MM.1S (cell line): Measurements from ENCODE around the gene BBS5.

ENCODE experiments used
- DNase-seq: peaks from one replicate; pipeline ENCODE4 v3.0.0-alpha.2; 2015
- H2AFZ ChIP-seq: fragments of 300-600 bp; sonication (generic); 2 replicates; pipeline ENCODE4 v1.6.0; 2016; ENCODE audit warnings: antibody characterized with exemption, low read length
- H3F3A ChIP-seq: fragments of 300-600 bp; sonication (generic); 2 replicates; pipeline ENCODE4 v1.6.1; 2016; ENCODE audit warnings: mild to moderate bottlenecking, antibody characterized with exemption, low read length, moderate library complexity, mixed read lengths; ENCODE audit not compliant: insufficient read depth
- H3K27ac ChIP-seq: fragments of 300-600 bp; sonication (generic); 2 replicates; pipeline ENCODE4 v1.5.1; 2016; ENCODE audit warnings: mild to moderate bottlenecking, low read length
- H3K27me3 ChIP-seq: fragments of 300-600 bp; sonication (generic); replicated peaks from 2 replicates; pipeline ENCODE4 v1.6.0; 2016; ENCODE audit warnings: low read length; ENCODE audit not compliant: insufficient read depth
- H3K36me3 ChIP-seq: fragments of 300-600 bp; sonication (generic); replicated peaks from 2 replicates; pipeline ENCODE4 v1.6.1; 2016; ENCODE audit warnings: mild to moderate bottlenecking, low read length, mixed read lengths; ENCODE audit not compliant: insufficient read depth
- H3K4me1 ChIP-seq: fragments of 300-600 bp; sonication (generic); 2 replicates; pipeline ENCODE4 v1.6.1; 2016; ENCODE audit warnings: low read length, mixed read lengths
- H3K4me2 ChIP-seq: fragments of 300-600 bp; sonication (generic); 2 replicates; pipeline ENCODE4 v1.6.0; 2016; ENCODE audit warnings: low read depth, low read length
- H3K4me3 ChIP-seq: fragments of 300-600 bp; sonication (generic); 2 replicates; pipeline ENCODE4 v1.5.1; 2016; ENCODE audit warnings: low read length, mixed read lengths
- H3K79me2 ChIP-seq: fragments of 300-600 bp; sonication (generic); 2 replicates; pipeline ENCODE4 v1.6.1; 2016; ENCODE audit warnings: mixed run types, low read length, mixed read lengths
- H3K9ac ChIP-seq: fragments of 300-600 bp; sonication (generic); 2 replicates; pipeline ENCODE4 v1.6.1; 2016; ENCODE audit warnings: low read length, mixed read lengths
- H3K9me2 ChIP-seq: fragments of 300-600 bp; sonication (generic); replicated peaks from 2 replicates; pipeline ENCODE4 v1.6.1; 2016; ENCODE audit warnings: mild to moderate bottlenecking, low read length, mixed read lengths; ENCODE audit not compliant: insufficient read depth
- H3K9me3 ChIP-seq: fragments of 300-600 bp; sonication (generic); replicated peaks from 2 replicates; pipeline ENCODE4 v1.6.1; 2016; ENCODE audit warnings: mild to moderate bottlenecking, low read length, mixed read lengths; ENCODE audit not compliant: insufficient read depth
- H4K20me1 ChIP-seq: fragments of 300-600 bp; sonication (generic); 2 replicates; pipeline ENCODE4 v1.6.1; 2016; ENCODE audit warnings: mild to moderate bottlenecking, low read length, moderate library complexity, mixed read lengths; ENCODE audit not compliant: insufficient read depth
- CTCF ChIP-seq: fragments of 300-600 bp; sonication (generic); IDR thresholded peaks from 2 replicates; pipeline ENCODE4 v1.5.1; 2016; ENCODE audit warnings: antibody characterized with exemption, low read length, mixed read lengths
- EZH2 ChIP-seq: fragments of 300-600 bp; sonication (generic); optimal IDR thresholded peaks from 2 replicates; pipeline ENCODE3; 2017; ENCODE audit warnings: low read depth, mild to moderate bottlenecking, antibody characterized with exemption, low read length, mixed read lengths
- EZH2phosphoT487 ChIP-seq: fragments of 300-600 bp; sonication (generic); IDR thresholded peaks from 2 replicates; pipeline ENCODE4 v1.6.1; 2018; ENCODE audit warnings: antibody characterized with exemption, low read length

BBS5 gene

GRCh38 chr2:169478745-169479256 is 493 bp upstream of the BBS5 start:
- Histone ChIP-seq H3F3A (no peaks in the 10 kb centered on the region), H2AFZ (peak overlapping the region; percentile 99), H3K4me1 (no peaks in the 10 kb centered on the region), H3K79me2 (no peaks in the 10 kb centered on the region), H3K9me2 (no peaks in the 10 kb centered on the region), H3K27ac (no peak overlapping the region), H3K36me3 (no peaks in the 10 kb centered on the region), H3K27me3 (no peaks in the 10 kb centered on the region), H3K4me3 (peak overlapping the region; percentile 76), H3K9me3 (no peaks in the 10 kb centered on the region), H3K9ac (peak overlapping the region; percentile 54; the same call in 1 of the 2 replicates), H4K20me1 (no peaks in the 10 kb centered on the region), H3K4me2 (peak overlapping the region; percentile 69)
- TF ChIP-seq EZH2 (no peak), EZH2phosphoT487 (no peak), CTCF (no peak)
- no peak for DNase-seq

- Histone ChIP-seq H3K9ac (peak overlapping the region; percentile 54; the same call in 1 of the 2 replicates), H4K20me1 (no peaks in the 10 kb centered on the region), H3K9me2 (no peaks in the 10 kb centered on the region), H3K27ac (no peak overlapping the region), H3K9me3 (no peaks in the 10 kb centered on the region), H3K27me3 (no peaks in the 10 kb centered on the region), H3F3A (no peaks in the 10 kb centered on the region), H3K36me3 (no peaks in the 10 kb centered on the region), H3K4me2 (peak overlapping the region; percentile 69), H3K79me2 (no peaks in the 10 kb centered on the region), H3K4me1 (no peaks in the 10 kb centered on the region), H3K4me3 (peak overlapping the region; percentile 76), H2AFZ (peak overlapping the region; percentile 99)
- TF ChIP-seq CTCF (no peak), EZH2phosphoT487 (no peak), EZH2 (no peak)
- DNase-seq: no peak
Observed at GRCh38 chr2:169480079-169480465, 778 bp downstream of the BBS5 start.

- Histone ChIP-seq H3K4me2 (no peak overlapping the region), H3K9me3 (no peaks in the 10 kb centered on the region), H3K27ac (no peak overlapping the region), H3K4me3 (no peak overlapping the region), H3F3A (no peaks in the 10 kb centered on the region), H3K4me1 (no peaks in the 10 kb centered on the region), H3K36me3 (no peaks in the 10 kb centered on the region), H2AFZ (no peak overlapping the region), H3K9ac (no peak overlapping the region), H3K9me2 (no peaks in the 10 kb centered on the region), H3K79me2 (no peaks in the 10 kb centered on the region), H4K20me1 (no peaks in the 10 kb centered on the region), H3K27me3 (no peaks in the 10 kb centered on the region)
- TF ChIP-seq EZH2phosphoT487 (no peak), EZH2 (no peak), CTCF (no peak)
- no peak for DNase-seq
Observed at GRCh38 chr2:169485650-169486138, 6.4 kb downstream of the BBS5 start.
